AG09309 (cell line): ENCODE measurements around the gene TNFSF13.
A peak's percentile ranks its signal among the peaks of the same experiment; 100 is the strongest.

ENCODE experiments used
- DNase-seq: peaks from one replicate; pipeline ENCODE4 v3.0.0-alpha.2; 2010; ENCODE audit warnings: low read depth
- H3K4me3 ChIP-seq: 2 replicates; pipeline ENCODE4 v1.5.1; 2011; ENCODE audit warnings: mild to moderate bottlenecking, low read depth, low read length, moderate library complexity; ENCODE audit not compliant: control insufficient read depth
- CTCF ChIP-seq: IDR thresholded peaks from 2 replicates; pipeline ENCODE4 v1.5.1; 2011; ENCODE audit warnings: mild to moderate bottlenecking, low read depth, low read length, inconsistent platforms; ENCODE audit not compliant: insufficient read depth, control insufficient read depth; ENCODE audit errors: missing control alignments

Gene TNFSF13

DNA sequence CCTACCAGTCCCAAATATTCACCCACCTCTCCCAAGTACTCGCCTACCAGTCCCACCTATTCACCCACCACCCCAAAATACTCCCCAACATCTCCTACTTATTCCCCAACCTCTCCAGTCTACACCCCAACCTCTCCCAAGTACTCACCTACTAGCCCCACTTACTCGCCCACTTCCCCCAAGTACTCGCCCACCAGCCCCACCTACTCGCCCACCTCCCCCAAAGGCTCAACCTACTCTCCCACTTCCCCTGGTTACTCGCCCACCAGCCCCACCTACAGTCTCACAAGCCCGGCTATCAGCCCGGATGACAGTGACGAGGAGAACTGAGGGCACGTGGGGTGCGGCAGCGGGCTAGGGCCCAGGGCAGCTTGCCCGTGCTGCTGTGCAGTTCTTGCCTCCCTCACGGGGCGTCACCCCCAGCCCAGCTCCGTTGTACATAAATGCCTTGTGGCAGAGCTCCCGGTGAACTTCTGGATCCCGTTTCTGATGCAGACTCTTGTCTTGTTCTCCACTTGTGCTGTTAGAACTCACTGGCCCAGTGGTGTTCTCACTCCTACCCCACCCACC lies 44.6 kb upstream of the TNFSF13 start:
- no peak overlapping the region for H3K4me3 ChIP-seq
- no peak for DNase-seq
- no peak for TF ChIP-seq CTCF

DNA sequence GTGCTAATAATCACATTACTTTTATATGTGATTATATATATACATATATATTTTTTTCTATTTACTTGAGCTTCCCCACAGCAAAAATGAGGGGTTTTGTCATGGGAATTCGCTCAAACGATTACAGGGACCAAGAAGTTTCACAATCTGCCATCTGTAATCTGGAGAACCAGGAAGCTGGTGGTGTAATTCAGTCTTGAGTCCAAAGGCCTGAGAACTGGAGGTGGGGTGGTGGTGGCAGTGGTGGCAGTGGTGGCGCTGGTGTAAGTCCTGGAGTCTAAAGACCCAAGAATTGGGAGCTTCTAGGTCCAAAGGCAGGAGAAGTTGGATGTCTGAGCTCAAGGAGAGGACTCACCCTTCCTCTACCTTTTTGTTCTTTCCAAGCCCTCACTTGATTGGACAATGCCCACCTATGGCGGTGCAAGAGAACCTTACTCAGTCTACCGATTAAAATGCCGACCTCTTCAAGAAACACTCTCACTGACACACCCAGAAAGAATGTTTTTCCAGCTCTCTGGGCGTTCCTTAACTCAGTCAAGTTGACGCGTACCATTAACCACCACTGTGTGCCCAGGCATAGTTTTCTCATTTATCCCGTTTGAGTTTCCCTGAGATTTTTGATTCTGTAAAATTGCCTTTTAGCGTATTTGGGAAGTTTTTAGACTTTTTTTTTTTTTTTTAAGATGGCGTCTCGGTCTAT lies 42.5 kb upstream of the TNFSF13 start:
- no peak for DNase-seq
- TF ChIP-seq CTCF: no peak
- no peak overlapping the region for H3K4me3 ChIP-seq

DNA sequence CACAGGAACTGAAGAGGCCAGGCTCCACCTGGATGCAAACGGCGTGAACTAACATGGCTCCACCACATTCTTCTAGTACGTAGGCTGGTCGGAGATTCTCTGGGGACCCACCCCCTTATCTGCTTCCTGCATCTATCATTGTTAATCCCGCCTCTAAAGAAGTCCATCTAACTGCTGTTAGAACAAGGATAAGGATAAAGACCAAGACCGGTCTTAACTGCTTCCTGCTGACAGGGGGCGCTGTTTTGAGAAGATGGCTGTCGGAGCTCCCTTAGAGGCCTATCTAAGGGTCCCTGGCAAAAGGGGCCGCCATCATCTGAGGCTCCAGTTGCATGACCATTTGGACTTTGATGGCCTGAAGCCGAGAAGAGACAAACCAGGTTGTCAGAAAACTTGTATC lies 35.5 kb upstream of the TNFSF13 start:
- H3K4me3 ChIP-seq: no peak overlapping the region
- DNase-seq: no peak
- TF ChIP-seq CTCF: peak; percentile 45

DNA sequence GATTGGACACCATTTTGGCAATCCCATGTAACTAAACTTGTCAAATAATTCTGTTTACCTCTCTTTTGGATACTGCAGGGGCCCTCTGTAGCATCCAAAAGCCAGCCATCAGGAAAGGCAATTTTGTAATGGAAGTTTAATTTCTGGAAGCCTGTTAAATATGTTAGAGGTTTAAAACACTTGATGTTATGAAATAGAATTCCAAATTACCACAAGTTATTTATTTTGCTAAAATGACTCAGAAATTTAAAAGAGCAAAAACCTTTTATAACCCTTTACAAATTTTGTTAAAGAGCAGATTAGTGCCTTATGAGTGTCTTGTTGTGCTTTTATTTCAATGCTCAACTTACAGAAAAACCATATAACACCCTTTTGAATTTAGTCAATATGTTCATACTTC lies 29.7 kb upstream of the TNFSF13 start:
- no peak for DNase-seq
- H3K4me3 ChIP-seq: no peak overlapping the region
- no peak for TF ChIP-seq CTCF

GRCh38 chr17:7530023-7530900 lies 28.3 kb upstream of the TNFSF13 start:
- H3K4me3 ChIP-seq: no peak overlapping the region
- DNase-seq: no peak
- no peak for TF ChIP-seq CTCF

DNA sequence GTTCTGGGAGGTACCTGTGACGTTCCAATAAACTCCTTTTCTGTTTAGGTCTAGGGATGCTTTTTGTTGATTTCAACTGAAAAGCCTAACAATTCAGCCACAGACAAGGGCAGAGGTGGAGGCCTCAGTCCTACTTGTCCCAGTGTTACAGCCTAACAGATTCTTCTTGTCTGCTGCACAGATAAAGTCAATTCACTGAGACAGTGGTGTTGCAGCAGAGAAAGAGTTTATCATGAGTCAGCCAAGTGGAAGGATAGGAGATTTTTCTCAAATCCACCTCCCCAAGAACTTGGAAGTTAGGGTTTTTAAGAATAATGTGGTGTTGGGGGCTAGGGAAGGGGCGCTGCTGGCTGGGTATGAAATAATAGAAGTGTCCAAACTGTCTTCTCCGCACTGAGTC lies 20.5 kb upstream of the TNFSF13 start:
- H3K4me3 ChIP-seq: no peak overlapping the region
- TF ChIP-seq CTCF: no peak
- DNase-seq: no peak
